Iris pigment epithelial cell (primary cell): ENCODE results near the gene FKBP5.
"Not testable (repeated sequence)": the region's sequence is repeated elsewhere in the genome, so short reads cannot be mapped to it uniquely, and the experiment has no call there.

Experiments used
- DNase-seq: peaks from one replicate; pipeline ENCODE4 v3.0.0-alpha.2; 2011; ENCODE audit warnings: low read depth

FKBP5 gene

GRCh38 chr6:35583893-35584688 lies 104.6 kb downstream of the FKBP5 start:
- DNase-seq: peak; percentile 77

GRCh38 chr6:35582315-35582714 lies 106.4 kb downstream of the FKBP5 start:
- DNase-seq: no peak

- peak; percentile 73 for DNase-seq
These were observed 107.1 kb downstream of the FKBP5 start for GRCh38 chr6:35581633-35582032.

GRCh38 chr6:35580836-35581235 lies 107.9 kb downstream of the FKBP5 start:
- no peak for DNase-seq

- DNase-seq: no peak
These were observed 112.0 kb downstream of the FKBP5 start for GRCh38 chr6:35576682-35577081.

- DNase-seq: no peak
These were observed 115.1 kb downstream of the FKBP5 start for GRCh38 chr6:35573495-35574110.

- not testable (repeated sequence) for DNase-seq
These were observed 117.8 kb downstream of the FKBP5 start for GRCh38 chr6:35570885-35571330.

- DNase-seq: no peak
These were observed 119.7 kb downstream of the FKBP5 start for GRCh38 chr6:35569011-35569461.

- DNase-seq: no peak
These were observed 121.9 kb downstream of the FKBP5 start for GRCh38 chr6:35566794-35567193.

- DNase-seq: no peak
These were observed 124.0 kb downstream of the FKBP5 start for GRCh38 chr6:35564733-35565132.

- DNase-seq: no peak
These were observed 126.7 kb downstream of the FKBP5 start for GRCh38 chr6:35562060-35562459.

GRCh38 chr6:35561113-35561512 lies 127.6 kb downstream of the FKBP5 start:
- no peak for DNase-seq

- DNase-seq: no peak
These were observed 130.1 kb downstream of the FKBP5 start for GRCh38 chr6:35558571-35558970.

GRCh38 chr6:35557239-35557638 lies 131.5 kb downstream of the FKBP5 start:
- no peak for DNase-seq

GRCh38 chr6:35554811-35555210 lies 133.9 kb downstream of the FKBP5 start:
- no peak for DNase-seq

GRCh38 chr6:35553315-35553714 lies 135.4 kb downstream of the FKBP5 start:
- no peak for DNase-seq

GRCh38 chr6:35552285-35552917 lies 136.3 kb downstream of the FKBP5 start:
- peak; percentile 47 for DNase-seq

- no peak for DNase-seq
These were observed 138.3 kb downstream of the FKBP5 start for GRCh38 chr6:35550437-35550836.

- DNase-seq: no peak
These were observed 141.0 kb downstream of the FKBP5 start for GRCh38 chr6:35547676-35548075.

- DNase-seq: no peak
These were observed 143.8 kb downstream of the FKBP5 start for GRCh38 chr6:35544769-35545361.

GRCh38 chr6:35543459-35544193 lies 145.1 kb downstream of the FKBP5 start:
- no peak for DNase-seq

GRCh38 chr6:35541836-35542235 lies 146.9 kb downstream of the FKBP5 start:
- DNase-seq: no peak
